SH-SY5Y (cell line): ENCODE results near the gene AKAP6.

Experiments used
- GATA2 ChIP-seq: IDR thresholded peaks from 2 replicates; pipeline ENCODE4 v1.6.1; 2011; ENCODE audit warnings: mild to moderate bottlenecking, low read depth, low read length
- GATA3 ChIP-seq: IDR thresholded peaks from 2 replicates; pipeline ENCODE4 v1.6.1; 2011; ENCODE audit warnings: low read depth, mild to moderate bottlenecking, low read length, moderate library complexity

DNA sequence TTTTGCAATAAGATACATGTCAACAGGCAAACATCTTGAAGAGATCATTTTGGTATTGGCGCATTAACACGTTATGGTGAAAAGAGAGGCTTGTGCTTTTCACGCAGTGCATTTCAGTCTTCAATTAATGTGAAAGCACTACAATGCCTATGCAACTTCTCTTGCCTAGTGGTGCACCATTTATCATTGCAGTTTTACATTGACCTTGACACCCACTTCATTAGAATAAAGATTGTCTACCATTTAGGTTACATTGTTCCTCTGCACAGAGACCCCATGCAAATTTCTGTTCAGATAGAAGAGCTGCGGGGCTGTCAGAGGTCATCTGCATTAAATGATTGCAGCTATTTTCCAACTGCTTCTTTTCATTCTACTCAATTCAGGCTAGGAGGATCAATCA lies 397.4 kb downstream of the AKAP6 start:
- TF ChIP-seq GATA3 (no peak), GATA2 (no peak)
